Neuronal stem cell (in vitro differentiated cells): ENCODE data around the gene UNKL.
A peak's percentile ranks its signal among the peaks of the same experiment; 100 is the strongest.

Experiments
- DNase-seq: peaks from one replicate; pipeline ENCODE4 v3.0.0-alpha.2; 2013; ENCODE audit warnings: low spot score
- H2AFZ ChIP-seq: one replicate; pipeline ENCODE4 v1.6.1; 2013; ENCODE audit warnings: mild to moderate bottlenecking, low read length, inconsistent platforms
- H2AK5ac ChIP-seq: 2 replicates; pipeline ENCODE4 v1.6.1; 2013; ENCODE audit warnings: low read depth, mild to moderate bottlenecking, inconsistent platforms, low read length, moderate library complexity, mixed read lengths
- H2BK120ac ChIP-seq: 2 replicates; pipeline ENCODE4 v1.6.1; 2013; ENCODE audit warnings: low read depth, mild to moderate bottlenecking, inconsistent platforms, low read length, moderate library complexity, mixed read lengths
- H2BK12ac ChIP-seq: one replicate; pipeline ENCODE4 v1.6.1; 2013; ENCODE audit warnings: low read length, inconsistent platforms
- H2BK15ac ChIP-seq: 2 replicates; pipeline ENCODE4 v1.6.1; 2013; ENCODE audit warnings: mild to moderate bottlenecking, low read length, inconsistent platforms, mixed read lengths
- H2BK5ac ChIP-seq: one replicate; pipeline ENCODE4 v1.6.1; 2013; ENCODE audit warnings: inconsistent platforms, mild to moderate bottlenecking, low read length, moderate library complexity
- H3K14ac ChIP-seq: one replicate; pipeline ENCODE4 v1.6.1; 2013; ENCODE audit warnings: low read length, inconsistent platforms
- H3K18ac ChIP-seq: 2 replicates; pipeline ENCODE4 v1.6.1; 2013; ENCODE audit warnings: low read length, inconsistent platforms
- H3K23ac ChIP-seq: 2 replicates; pipeline ENCODE4 v1.6.1; 2013; ENCODE audit warnings: low read depth, mild to moderate bottlenecking, mixed read lengths, low read length, inconsistent platforms; ENCODE audit not compliant: poor library complexity
- H3K27ac ChIP-seq: replicated peaks from 3 replicates; pipeline ENCODE4 v1.5.1; 2013; ENCODE audit warnings: low read length, inconsistent platforms
- H3K27me3 ChIP-seq, 3 experiments: 2 replicates each; pipeline ENCODE4 v1.6.1; 2013; ENCODE audit warnings: low read length in 3 of 3, mild to moderate bottlenecking in 2 of 3, inconsistent platforms in 1 of 3, low read depth in 1 of 3, mixed read lengths in 1 of 3, moderate library complexity in 1 of 3; ENCODE audit not compliant: control insufficient read depth in 3 of 3, insufficient read depth in 3 of 3
- H3K36me3 ChIP-seq, 2 donors: replicated peaks in 1 of 2; 2 replicates each; pipeline ENCODE4 v1.6.1; 2013; ENCODE audit warnings: low read length in 2 of 2; ENCODE audit not compliant: control insufficient read depth in 2 of 2, insufficient read depth in 2 of 2
- H3K4ac ChIP-seq: 2 replicates; pipeline ENCODE4 v1.6.1; 2013; ENCODE audit warnings: inconsistent platforms, mild to moderate bottlenecking, low read length, moderate library complexity
- H3K4me1 ChIP-seq, 2 donors: 1 replicate in 1 of 2; 2 replicates in 1 of 2; pipeline ENCODE4 v1.6.1; 2013; ENCODE audit warnings: low read length in 2 of 2, low read depth in 1 of 2; ENCODE audit not compliant: control insufficient read depth in 2 of 2, insufficient read depth in 1 of 2
- H3K4me2 ChIP-seq: one replicate; pipeline ENCODE4 v1.6.1; 2013; ENCODE audit warnings: mild to moderate bottlenecking, low read length, inconsistent platforms; ENCODE audit not compliant: insufficient read depth, poor library complexity, severe bottlenecking
- H3K4me3 ChIP-seq, 2 donors: 2 replicates each; pipeline ENCODE4 v1.5.1; 2013; ENCODE audit warnings: low read length in 2 of 2, mild to moderate bottlenecking in 2 of 2, inconsistent platforms in 1 of 2, moderate library complexity in 1 of 2
- H3K79me1 ChIP-seq: one replicate; pipeline ENCODE4 v1.6.1; 2013; ENCODE audit warnings: low read depth, mild to moderate bottlenecking, inconsistent platforms, low read length, moderate library complexity
- H3K9ac ChIP-seq: one replicate; pipeline ENCODE4 v1.6.1; 2013; ENCODE audit warnings: mild to moderate bottlenecking, low read depth, low read length, inconsistent platforms; ENCODE audit not compliant: poor library complexity
- H3K9me3 ChIP-seq, 2 donors: replicated peaks in 1 of 2; 2 replicates each; pipeline versions ENCODE3 to v1.6.1; 2013; ENCODE audit warnings: low read length in 2 of 2, mild to moderate bottlenecking in 2 of 2, inconsistent platforms in 1 of 2, low read depth in 1 of 2, mixed read lengths in 1 of 2, moderate library complexity in 1 of 2; ENCODE audit not compliant: control insufficient read depth in 2 of 2, insufficient read depth in 1 of 2
- H4K8ac ChIP-seq: one replicate; pipeline ENCODE4 v1.6.1; 2013; ENCODE audit warnings: low read depth, mild to moderate bottlenecking, inconsistent platforms, low read length, moderate library complexity
- H4K91ac ChIP-seq: one replicate; pipeline ENCODE4 v1.6.1; 2013; ENCODE audit warnings: low read length, low read depth, mild to moderate bottlenecking, inconsistent platforms; ENCODE audit not compliant: poor library complexity
- WGBS, 2 donors: extraction: QIAGEN DNeasy Blood & Tissue Kit; methylation state at CpG; one replicate each; pipeline ENCODE4 v1.1.7; 2013; ENCODE audit warnings: missing lambda C conversion rate in 2 of 2, mixed read lengths in 1 of 2; ENCODE audit not compliant: insufficient read length in 2 of 2, insufficient replicate concordance in 1 of 2; ENCODE audit errors: extremely low coverage in 2 of 2; 5-methylcytosine and 5-hydroxymethylcytosine counted together

The UNKL gene

DNA sequence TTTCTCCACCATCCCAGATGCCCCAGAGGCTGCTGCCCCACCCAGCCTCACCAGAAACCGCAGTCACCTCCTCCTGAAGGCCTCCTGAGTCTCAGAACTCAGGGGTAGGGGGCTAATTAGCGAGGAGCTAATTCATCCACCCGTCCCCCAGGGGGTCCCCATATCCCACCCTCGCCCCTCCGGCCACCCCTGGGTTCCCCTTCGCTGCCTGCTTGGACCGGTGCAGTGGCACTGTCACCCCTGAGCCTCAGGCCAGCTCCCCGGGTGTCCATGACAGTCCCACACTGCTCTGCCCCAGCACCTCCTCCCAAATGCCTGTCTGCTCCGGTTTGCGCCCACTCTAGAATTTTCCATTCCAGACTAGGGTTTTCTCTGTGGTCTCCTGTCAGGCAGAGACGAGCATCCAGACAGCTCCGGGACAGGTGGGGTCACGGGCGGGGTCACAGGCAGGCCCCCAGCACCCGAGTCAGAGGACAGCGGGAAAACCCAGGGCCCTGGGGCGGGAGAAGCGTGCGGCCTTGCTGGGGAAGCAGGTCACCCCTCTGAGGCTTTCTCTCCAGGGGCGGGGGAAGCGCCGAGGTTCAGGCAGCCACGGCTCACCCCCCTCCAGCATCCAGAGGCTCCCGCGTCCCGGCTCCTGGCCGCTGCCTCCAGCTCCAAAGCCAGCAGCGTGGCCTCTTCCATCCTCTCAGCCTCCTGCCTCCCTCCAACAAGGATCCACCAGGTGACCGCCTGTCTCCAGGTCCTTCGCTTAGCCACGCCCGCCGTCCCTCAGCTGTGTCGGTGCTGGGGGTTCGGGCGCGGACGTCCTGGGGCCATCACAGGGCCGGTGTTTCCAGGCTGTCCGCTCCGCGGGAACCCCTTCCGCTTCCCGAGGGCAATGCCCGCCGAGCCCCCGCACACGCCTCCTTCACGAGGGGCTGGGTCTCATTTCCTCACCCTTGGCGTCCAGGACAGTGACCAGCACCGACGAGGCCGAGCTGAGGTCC lies 13.3 kb upstream of the UNKL start:
- Histone ChIP-seq H3K27ac (no peak overlapping the region), H3K4me1 (peaks cover 0 to 16% of the 10 kb centered on the region in 2 donors), H4K8ac (no peak overlapping the region), H3K27me3 (no peaks in the 10 kb centered on the region), H3K4me2 (no peak overlapping the region), H2BK15ac (peak overlapping the region; percentile 79), H2BK5ac (peak overlapping the region; percentile 90), H3K9ac (no peak overlapping the region), H2AFZ (peak overlapping the region; percentile 64), H3K18ac (peak overlapping the region; percentile 71), H3K36me3 (no peaks in the 10 kb centered on the region), H2BK12ac (peak overlapping the region; percentile 99), H3K4ac (peak overlapping the region; percentile 53), H4K91ac (no peak overlapping the region), H3K4me3 (no peak overlapping the region), H2BK120ac (peak overlapping the region; percentile 87), H3K23ac (peak overlapping the region; percentile 65), H3K14ac (no peak overlapping the region), H3K79me1 (peaks cover 4% of the 10 kb centered on the region), H2AK5ac (peak overlapping the region; percentile 99), H3K9me3 (no peaks in the 10 kb centered on the region)
- no CpG with 5 or more reads among the region's 53 CpGs for WGBS, 2 donors
- DNase-seq: no peak

DNA sequence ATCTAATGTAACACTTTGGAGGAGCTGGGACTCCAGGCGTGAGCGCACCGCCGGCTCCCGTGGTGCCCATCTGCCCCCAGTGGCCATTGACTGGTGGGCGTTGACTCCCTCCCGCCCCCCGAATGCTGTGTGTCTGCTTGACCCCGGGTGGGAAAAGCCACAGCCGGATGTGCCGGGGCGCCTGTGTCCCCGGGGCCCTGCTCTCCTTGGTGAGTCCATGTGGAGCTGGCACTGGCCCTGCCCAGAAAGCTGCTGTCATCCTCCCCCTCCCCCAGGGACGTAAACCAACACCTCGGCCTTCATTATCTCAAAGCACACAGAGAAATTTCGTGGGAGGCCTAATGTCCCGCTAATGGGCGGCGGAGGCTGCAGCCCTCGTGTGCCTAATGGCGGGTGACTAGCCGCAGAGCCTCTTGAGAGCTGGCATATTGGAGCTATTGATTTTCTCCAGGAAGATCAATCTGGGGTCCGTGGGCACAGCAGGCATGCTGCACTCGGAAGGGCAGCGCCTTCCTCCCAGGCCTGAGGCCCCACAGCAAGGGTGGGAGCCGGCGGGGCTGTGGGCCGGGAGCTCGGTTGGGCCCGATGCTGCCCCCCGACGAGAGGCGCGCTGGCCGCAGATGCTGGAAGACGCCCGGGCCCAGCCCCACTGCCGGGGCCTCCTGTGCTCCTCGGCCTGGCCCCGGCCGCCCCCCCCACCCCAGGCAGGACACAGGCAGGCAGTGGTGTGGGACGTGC lies 12.4 kb upstream of the UNKL start:
- peaks cover 4% of the 10 kb centered on the region for H3K79me1 ChIP-seq
- H2BK12ac ChIP-seq: peak overlapping the region; percentile 46
- H3K23ac ChIP-seq: peak overlapping the region; percentile 75
- no peak overlapping the region for H4K91ac ChIP-seq
- peak overlapping the region; percentile 99 for H2AK5ac ChIP-seq
- H3K4me1 ChIP-seq: peaks cover 0 to 16% of the 10 kb centered on the region in 2 donors
- peak overlapping the region; percentile 49 for H2AFZ ChIP-seq
- no peak overlapping the region for H3K4ac ChIP-seq
- no peak overlapping the region for H3K9ac ChIP-seq
- H2BK5ac ChIP-seq: no peak overlapping the region
- H3K14ac ChIP-seq: no peak overlapping the region
- no peak overlapping the region for H2BK120ac ChIP-seq
- H3K36me3 ChIP-seq: no peaks in the 10 kb centered on the region
- no peak overlapping the region for H3K4me2 ChIP-seq
- DNase-seq: no peak
- peak overlapping the region; percentile 71 for H3K18ac ChIP-seq
- no peak overlapping the region for H3K27ac ChIP-seq
- H3K9me3 ChIP-seq: peaks cover 0 to 1% of the 10 kb centered on the region in 2 donors
- H3K4me3 ChIP-seq: no peak overlapping the region
- no CpG with 5 or more reads among the region's 42 CpGs for WGBS, 2 donors
- no peak overlapping the region for H4K8ac ChIP-seq
- no peaks in the 10 kb centered on the region for H3K27me3 ChIP-seq
- H2BK15ac ChIP-seq: peak overlapping the region; percentile 79

DNA sequence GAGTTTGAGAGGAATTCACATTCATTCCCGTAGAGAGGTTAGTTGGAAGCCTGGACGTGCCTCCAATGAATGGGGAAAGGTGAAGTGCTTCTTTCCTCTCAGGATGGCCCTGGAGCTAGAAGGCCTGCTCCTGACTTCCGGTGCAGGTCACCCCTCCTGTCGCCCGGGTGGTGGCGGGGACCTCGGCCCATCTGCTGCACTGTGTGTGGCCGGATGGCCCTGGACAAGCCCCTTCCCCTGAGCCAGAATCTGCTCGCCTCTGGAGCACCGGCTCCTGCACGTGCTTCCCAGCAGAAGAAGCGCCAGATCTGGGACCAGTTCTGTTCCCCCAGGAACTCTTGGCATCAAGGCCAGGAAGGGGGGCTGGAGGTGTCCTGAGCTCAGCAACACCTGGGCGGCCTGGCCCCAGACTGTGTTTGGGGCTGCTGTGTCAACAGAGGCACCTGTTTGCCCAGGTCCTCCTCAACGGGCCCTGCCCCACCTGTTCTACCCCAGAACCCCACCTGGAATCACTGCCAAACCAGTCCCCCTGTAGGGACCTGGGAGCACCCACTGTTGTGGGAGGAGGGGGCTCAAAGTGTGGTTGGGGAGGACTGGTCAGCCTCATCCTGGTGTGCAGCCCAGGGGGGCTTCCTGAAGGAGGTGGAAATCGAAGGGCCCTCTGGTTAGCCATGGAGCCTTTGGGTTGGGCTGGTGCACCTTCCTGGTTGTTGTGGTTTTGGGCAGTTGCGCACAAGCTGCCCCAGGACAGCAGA lies 11.3 kb upstream of the UNKL start:
- Histone ChIP-seq H3K36me3 (no peaks in the 10 kb centered on the region), H3K4ac (no peak overlapping the region), H3K9ac (no peak overlapping the region), H2BK15ac (peak overlapping the region; percentile 63), H3K4me2 (no peak overlapping the region), H3K27ac (no peak overlapping the region), H2AK5ac (peak overlapping the region; percentile 72), H4K91ac (no peak overlapping the region), H2AFZ (no peak overlapping the region), H3K79me1 (peaks cover 4% of the 10 kb centered on the region), H3K27me3 (no peaks in the 10 kb centered on the region), H3K23ac (no peak overlapping the region), H3K4me1 (peaks cover 0 to 12% of the 10 kb centered on the region in 2 donors), H3K18ac (no peak overlapping the region), H2BK120ac (no peak overlapping the region), H3K9me3 (peaks cover 0 to 1% of the 10 kb centered on the region in 2 donors), H2BK12ac (no peak overlapping the region), H3K14ac (no peak overlapping the region), H4K8ac (no peak overlapping the region), H2BK5ac (no peak overlapping the region), H3K4me3 (no peak overlapping the region)
- WGBS, 2 donors: no CpG with 5 or more reads among the region's 16 CpGs
- DNase-seq: no peak
